IMR-90 (cell line): ENCODE results near the gene TSPAN14.

Source experiments
- BHLHE40 ChIP-seq: fragments of 150-350 bp; IDR thresholded peaks from 2 replicates; pipeline ENCODE4 v1.6.1; 2016; ENCODE audit warnings: mild to moderate bottlenecking, low read depth, low read length
- CEBPB ChIP-seq: IDR thresholded peaks from 2 replicates; pipeline ENCODE4 v1.6.1; 2012; ENCODE audit warnings: low read depth, low read length, improper control_type of control experiment
- CHD1 ChIP-seq: IDR thresholded peaks from 2 replicates; pipeline ENCODE4 v1.6.1; 2012; ENCODE audit warnings: low read depth, low read length, improper control_type of control experiment
- CTCF ChIP-seq: conservative IDR thresholded peaks from 2 replicates; pipeline ENCODE4 v1.5.1; 2012; ENCODE audit warnings: mild to moderate bottlenecking, low read depth, low read length, improper control_type of control experiment
- FOS ChIP-seq: fragments of 150-350 bp; IDR thresholded peaks from 2 replicates; pipeline ENCODE4 v1.6.1; 2016; ENCODE audit warnings: low read depth, low read length
- MAFK ChIP-seq: IDR thresholded peaks from 2 replicates; pipeline ENCODE4 v1.6.1; 2012; ENCODE audit warnings: low read depth, low read length, improper control_type of control experiment
- MAZ ChIP-seq: IDR thresholded peaks from 2 replicates; pipeline ENCODE4 v1.6.1; 2012; ENCODE audit warnings: low read depth, mild to moderate bottlenecking, low read length, improper control_type of control experiment, moderate library complexity, borderline replicate concordance
- MXI1 ChIP-seq: IDR thresholded peaks from 2 replicates; pipeline ENCODE4 v1.6.1; 2012; ENCODE audit warnings: low read depth, mild to moderate bottlenecking, low read length, moderate library complexity, borderline replicate concordance
- POLR2A ChIP-seq: IDR thresholded peaks from 2 replicates; pipeline ENCODE4 v1.6.1; 2012; ENCODE audit warnings: mild to moderate bottlenecking, low read depth, low read length
- RAD21 ChIP-seq: IDR thresholded peaks from 2 replicates; pipeline ENCODE4 v1.6.1; 2012; ENCODE audit warnings: low read length, improper control_type of control experiment
- RFX5 ChIP-seq: IDR thresholded peaks from 2 replicates; pipeline ENCODE4 v1.8.0; 2012; ENCODE audit warnings: low read depth, mild to moderate bottlenecking, low read length, moderate library complexity
- USF2 ChIP-seq: fragments of 150-350 bp; IDR thresholded peaks from 2 replicates; pipeline ENCODE4 v1.6.1; 2017; ENCODE audit warnings: mild to moderate bottlenecking, antibody characterized with exemption, low read length, low read depth
- TF ChIP-seq, protein P1 (sequence below): fragments of 150-350 bp; IDR thresholded peaks from 2 replicates; pipeline ENCODE4 v1.6.1; 2016; ENCODE audit warnings: low read depth, mild to moderate bottlenecking, low read length, moderate library complexity, borderline replicate concordance

DNA sequence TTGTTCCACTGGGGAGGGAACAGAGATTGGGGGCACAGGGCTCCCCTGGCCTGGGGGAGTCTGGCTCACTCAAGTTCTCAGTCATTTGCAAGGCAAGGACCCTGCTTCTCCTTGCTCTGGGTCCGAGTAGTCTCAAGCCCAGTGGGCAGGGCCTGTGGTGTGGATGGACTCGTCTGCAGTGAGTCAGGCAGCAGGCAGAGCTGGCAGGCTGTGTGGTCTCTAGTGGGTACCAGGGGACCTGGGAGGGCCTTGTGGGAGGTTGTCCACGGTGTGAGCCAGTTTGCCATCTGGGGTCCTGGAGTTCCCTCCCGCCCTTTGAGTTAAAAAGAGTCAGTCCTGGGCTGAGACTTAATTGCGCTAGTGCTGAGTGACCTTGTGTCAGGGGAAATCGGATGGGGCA lies 74.8 kb downstream of the TSPAN14 start:
- no peak for TF ChIP-seq CTCF
- no peak for TF ChIP-seq MAZ
- no peak for TF ChIP-seq CHD1
- TF ChIP-seq CEBPB = no peak
- TF ChIP-seq POLR2A = no peak
- no peak for TF ChIP-seq RFX5
- no peak for TF ChIP-seq USF2
- TF ChIP-seq MXI1 = no peak
- no peak for TF ChIP-seq MAFK
- no peak for TF ChIP-seq BHLHE40
- TF ChIP-seq, protein P1, sequence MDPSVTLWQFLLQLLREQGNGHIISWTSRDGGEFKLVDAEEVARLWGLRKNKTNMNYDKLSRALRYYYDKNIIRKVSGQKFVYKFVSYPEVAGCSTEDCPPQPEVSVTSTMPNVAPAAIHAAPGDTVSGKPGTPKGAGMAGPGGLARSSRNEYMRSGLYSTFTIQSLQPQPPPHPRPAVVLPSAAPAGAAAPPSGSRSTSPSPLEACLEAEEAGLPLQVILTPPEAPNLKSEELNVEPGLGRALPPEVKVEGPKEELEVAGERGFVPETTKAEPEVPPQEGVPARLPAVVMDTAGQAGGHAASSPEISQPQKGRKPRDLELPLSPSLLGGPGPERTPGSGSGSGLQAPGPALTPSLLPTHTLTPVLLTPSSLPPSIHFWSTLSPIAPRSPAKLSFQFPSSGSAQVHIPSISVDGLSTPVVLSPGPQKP = no peak
- no peak for TF ChIP-seq RAD21
- no peak for TF ChIP-seq FOS
